ENCODE data around the gene LTBP1. TPM values are rescaled to one million over a fixed set of nuclear protein-coding genes. Genes with fewer than 3 reads are reported as not detected.

Gene LTBP1
- total RNA-seq, 1 experiment from 2014 or later = 28.5 TPM

DNA sequence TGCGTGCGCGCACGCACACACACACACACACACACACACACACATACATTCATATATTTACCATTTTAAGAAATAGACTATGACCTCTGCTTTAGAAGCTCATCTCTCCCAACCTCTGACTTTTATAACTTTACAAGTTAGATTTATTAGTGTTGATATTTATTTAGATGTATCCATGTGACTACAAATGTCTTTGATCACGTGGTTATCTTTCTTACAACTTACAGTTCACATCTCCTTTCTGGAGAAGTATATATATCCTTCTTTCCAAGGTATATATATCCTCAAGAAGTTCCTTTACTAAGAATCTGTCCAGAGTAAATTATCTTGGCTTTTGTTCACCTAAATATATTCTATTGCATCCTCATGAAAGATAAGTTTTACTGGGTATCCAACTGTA is 16.3 kb upstream of the LTBP1 start:
- no peak overlapping the region for H2AK5ac ChIP-seq (ENCODE audit: insufficient read length, low read length)
- H3K14ac ChIP-seq (ENCODE audit: insufficient read depth, low read length) = no peak overlapping the region
- no peak overlapping the region for H3K23ac ChIP-seq (ENCODE audit: insufficient read length, low read depth, low read length)
- H2BK15ac ChIP-seq (ENCODE audit: low read depth, low read length) = no peak overlapping the region
- H3K9ac ChIP-seq (ENCODE audit: extremely low read depth, insufficient read length, low read length) = no peak overlapping the region
- H3K4me2 ChIP-seq (ENCODE audit: insufficient read depth, insufficient read length, low read length) = no peak overlapping the region
- H4K20me1 ChIP-seq (ENCODE audit: control insufficient read depth, insufficient read depth, insufficient read length) = no peaks in the 10 kb centered on the region
- no peaks in the 10 kb centered on the region for H3K79me1 ChIP-seq (ENCODE audit: insufficient read depth, low read depth, low read length, poor library complexity, severe bottlenecking)
- H3K79me2 ChIP-seq (ENCODE audit: insufficient read depth, low read length) = no peaks in the 10 kb centered on the region
- no peak overlapping the region for H2BK12ac ChIP-seq (ENCODE audit: insufficient read length, low read depth, low read length)
- H3K27ac ChIP-seq (ENCODE audit: insufficient read length, low read depth, low read length) = no peak overlapping the region
- Mint-ChIP-seq H3K27ac (no peak overlapping the region; a peak in 1 of 7 replicates), H3K4me3 (no peak overlapping the region), H3K4me1 (peaks cover 36 to 40% of the 10 kb centered on the region in 2 experiments), H3K36me3 (ENCODE audit: insufficient read depth in 1 of 3, low read depth in 3 of 3) (peaks cover 0 to 7% (median 0%) of the 10 kb centered on the region in 3 experiments; a peak in 3 of 7 replicates), H3K27me3 (ENCODE audit: low read depth) (no peaks in the 10 kb centered on the region), H3K9me3 (no peaks in the 10 kb centered on the region)
- H3K23me2 ChIP-seq (ENCODE audit: insufficient read length, low read depth, low read length, poor library complexity, severe bottlenecking) = no peaks in the 10 kb centered on the region
- no peak overlapping the region for H2BK20ac ChIP-seq (ENCODE audit: low read depth, low read length, poor library complexity, severe bottlenecking)
- no peak overlapping the region for H2BK120ac ChIP-seq (ENCODE audit: low read depth, low read length, poor library complexity, severe bottlenecking)
- WGBS (ENCODE audit: extremely low coverage, insufficient read length, low lambda C conversion rate) = no CpG with 5 or more reads among the region's 5 CpGs
- peaks cover 7% of the 10 kb centered on the region; the same call in 1 of the 2 replicates for H3K4me1 ChIP-seq (ENCODE audit: insufficient read depth, low read length)
- no peak overlapping the region for H4K8ac ChIP-seq (replicated peaks; ENCODE audit: insufficient read length, low read depth, low read length)
- H3T11ph ChIP-seq (ENCODE audit: low read length) = no peak overlapping the region
- TF ChIP-seq CTCF (conservative IDR thresholded peaks at IDR 0.05) = no peak
- no peak overlapping the region for H4K91ac ChIP-seq (ENCODE audit: insufficient read length, low read depth, low read length)
- H2AFZ ChIP-seq (ENCODE audit: low read length) = no peak overlapping the region
- no peaks in the 10 kb centered on the region for H3K9me3 ChIP-seq (ENCODE audit: control insufficient read depth, low read depth, low read length)
- no peak overlapping the region for H3K18ac ChIP-seq (ENCODE audit: insufficient read length, low read depth, low read length)
- no peak for DNase-seq
- no peak overlapping the region for H3K4ac ChIP-seq (ENCODE audit: low read depth, low read length)
- no peak overlapping the region for H3K56ac ChIP-seq (ENCODE audit: insufficient read length, low read depth, low read length)
- H4K5ac ChIP-seq (ENCODE audit: insufficient read length, low read depth, low read length) = no peak overlapping the region
- H3K27me3 ChIP-seq (ENCODE audit: insufficient read depth, low read length) = no peaks in the 10 kb centered on the region
- H2BK5ac ChIP-seq (ENCODE audit: insufficient read length, low read length) = no peak overlapping the region
